HTERT RPE-1 (cell line): ENCODE results near the gene PDZD7.

Experiments used
- in situ Hi-C: fragments of 300-500 bp; cut with MboI; formaldehyde crosslinking; loops from 4 replicates; pipeline ENCODE4 v1.14.3; 2020; ENCODE audit warnings: low sequenced_read_pairs

PDZD7 gene

GRCh38 chr10:101005361-101005760 lies 25.6 kb downstream of the PDZD7 start:
- in situ Hi-C loops = no loop called here

GRCh38 chr10:101003639-101004206 lies 27.2 kb downstream of the PDZD7 start:
- in situ Hi-C loops = no loop called here

DNA sequence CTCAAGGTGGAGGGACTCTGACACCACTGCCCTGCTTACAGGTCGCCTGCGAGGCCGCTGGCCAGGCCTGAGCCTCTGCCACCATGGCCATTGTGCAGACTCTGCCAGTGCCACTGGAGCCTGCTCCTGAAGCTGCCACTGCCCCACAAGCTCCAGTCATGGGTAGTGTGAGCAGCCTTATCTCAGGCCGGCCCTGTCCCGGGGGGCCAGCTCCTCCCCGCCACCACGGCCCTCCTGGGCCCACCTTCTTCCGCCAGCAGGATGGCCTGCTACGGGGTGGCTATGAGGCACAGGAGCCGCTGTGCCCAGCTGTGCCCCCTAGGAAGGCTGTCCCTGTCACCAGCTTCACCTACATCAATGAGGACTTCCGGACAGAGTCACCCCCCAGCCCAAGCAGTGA lies 28.5 kb downstream of the PDZD7 start:
- in situ Hi-C loops = no loop called here

DNA sequence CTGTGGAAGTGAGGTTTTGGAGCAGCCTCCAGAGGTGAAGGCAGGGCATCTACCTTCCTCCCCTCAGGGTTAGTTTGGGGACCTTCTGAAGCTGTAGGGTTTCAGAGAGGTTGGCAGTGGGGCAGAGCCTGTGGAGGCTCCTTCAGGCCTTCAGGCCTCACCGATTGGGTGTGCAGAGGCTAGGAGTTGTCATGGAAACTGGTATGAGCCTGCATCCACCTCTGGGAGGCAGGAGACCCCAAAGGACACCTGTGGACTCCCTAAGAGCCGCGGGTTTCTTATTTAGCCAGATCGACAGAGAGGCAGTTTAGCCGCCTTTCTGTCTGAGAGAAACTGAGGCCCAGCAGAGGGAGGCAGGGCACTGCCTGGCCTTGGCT lies 29.3 kb downstream of the PDZD7 start:
- in situ Hi-C loops = no loop called here

DNA sequence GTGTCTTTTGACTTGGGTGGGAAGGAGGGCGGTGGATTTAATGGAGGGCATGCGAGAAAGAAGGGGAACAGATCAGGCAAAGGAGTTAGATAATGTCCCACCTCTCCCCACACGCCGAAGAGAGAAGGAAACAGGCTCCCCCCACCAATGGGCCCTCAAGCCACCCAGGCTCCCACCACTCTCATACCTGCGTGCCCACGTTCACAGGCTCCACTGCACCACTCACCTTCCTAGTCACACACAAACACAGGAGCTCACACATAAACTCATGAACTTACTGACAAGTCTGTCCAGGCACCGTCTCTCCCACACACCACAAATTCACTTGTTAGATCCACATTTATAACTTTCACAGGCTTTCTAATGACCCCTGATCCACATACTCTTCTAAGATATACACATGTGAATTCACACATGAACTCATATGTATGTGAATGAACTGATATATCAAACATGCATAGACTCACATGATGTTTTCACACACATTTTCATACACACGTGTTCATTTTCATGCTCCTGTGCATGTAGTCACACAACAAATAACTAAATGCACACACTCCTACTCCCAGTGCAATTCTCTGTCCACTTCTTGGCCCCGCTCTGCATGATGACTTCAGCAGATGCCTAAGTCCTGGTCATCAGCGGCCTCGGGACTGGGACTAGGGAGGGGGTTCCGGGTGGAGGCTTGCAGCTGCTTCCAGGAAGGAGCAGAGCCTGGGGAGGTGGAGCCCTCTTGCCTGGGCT lies 29.8 kb downstream of the PDZD7 start:
- in situ Hi-C loops = no loop called here

GRCh38 chr10:101000127-101000914 lies 30.6 kb downstream of the PDZD7 start:
- in situ Hi-C loops = no loop called here

DNA sequence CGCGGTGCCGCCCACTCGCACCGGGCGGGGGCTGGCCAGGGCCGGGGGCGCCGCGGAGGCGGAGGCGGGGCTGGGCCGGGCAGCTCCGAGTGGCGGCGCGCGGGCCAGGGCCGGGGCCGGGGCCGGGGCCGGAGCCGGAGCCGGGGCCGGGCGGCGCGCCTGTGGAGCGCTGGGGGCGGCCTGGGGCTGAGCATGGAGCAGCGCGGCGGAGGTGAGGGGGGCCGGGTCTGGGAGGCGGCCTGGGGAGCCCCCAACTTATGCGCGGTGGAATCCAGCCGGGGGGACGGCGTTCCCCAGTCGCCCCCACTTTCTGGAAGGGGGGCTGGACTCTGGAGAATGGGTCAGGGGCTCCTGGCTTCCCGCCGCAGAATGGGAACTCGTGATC lies 31.2 kb downstream of the PDZD7 start, which contains the start of gene LZTS2:
LZTS2 (plus strand) TSS at position 67 of the 385 bp plus-strand sequence. CDS start 2,731 bp downstream, outside the sequence.
- in situ Hi-C loops = no loop called here

DNA sequence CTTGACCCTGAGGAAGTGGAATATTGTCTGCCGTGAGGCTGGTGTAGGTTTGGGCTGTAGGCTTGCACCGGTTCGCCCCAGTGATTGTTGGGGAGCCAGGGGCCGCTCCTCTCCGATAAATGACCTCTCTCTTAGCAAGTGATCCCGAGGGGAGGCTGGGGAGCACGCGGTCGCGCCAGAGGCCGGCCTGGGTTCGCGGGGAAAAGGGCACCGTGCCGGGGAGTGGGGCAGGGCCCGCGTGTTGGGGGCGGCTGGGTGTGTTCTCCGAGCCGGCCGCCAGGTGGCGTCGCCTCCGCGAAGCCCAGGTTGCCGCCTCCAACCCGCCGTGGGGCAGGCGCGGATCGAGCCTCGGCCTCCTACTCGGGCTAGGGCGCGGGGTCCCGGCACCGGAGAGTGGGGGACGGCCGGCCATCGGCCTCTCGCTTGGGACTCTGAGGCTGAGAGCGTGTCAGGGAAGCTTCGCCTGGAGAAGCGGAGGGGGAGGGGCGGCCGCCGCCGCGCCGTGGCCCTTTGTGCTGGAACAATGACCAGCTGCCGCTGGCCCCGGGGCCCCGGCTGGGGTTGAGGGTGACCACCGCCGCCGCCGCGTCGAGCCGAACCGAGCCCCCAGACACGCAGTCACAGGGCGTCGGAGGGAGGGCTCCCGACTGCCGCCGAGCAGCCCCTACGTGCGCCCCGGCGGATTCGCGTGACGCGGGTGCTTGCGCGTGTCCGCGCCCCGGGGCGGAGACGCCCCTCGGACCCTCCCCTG lies 31.8 kb downstream of the PDZD7 start:
- in situ Hi-C loops = no loop called here

GRCh38 chr10:100998183-100998990 lies 32.5 kb downstream of the PDZD7 start:
- in situ Hi-C loops = no loop called here

DNA sequence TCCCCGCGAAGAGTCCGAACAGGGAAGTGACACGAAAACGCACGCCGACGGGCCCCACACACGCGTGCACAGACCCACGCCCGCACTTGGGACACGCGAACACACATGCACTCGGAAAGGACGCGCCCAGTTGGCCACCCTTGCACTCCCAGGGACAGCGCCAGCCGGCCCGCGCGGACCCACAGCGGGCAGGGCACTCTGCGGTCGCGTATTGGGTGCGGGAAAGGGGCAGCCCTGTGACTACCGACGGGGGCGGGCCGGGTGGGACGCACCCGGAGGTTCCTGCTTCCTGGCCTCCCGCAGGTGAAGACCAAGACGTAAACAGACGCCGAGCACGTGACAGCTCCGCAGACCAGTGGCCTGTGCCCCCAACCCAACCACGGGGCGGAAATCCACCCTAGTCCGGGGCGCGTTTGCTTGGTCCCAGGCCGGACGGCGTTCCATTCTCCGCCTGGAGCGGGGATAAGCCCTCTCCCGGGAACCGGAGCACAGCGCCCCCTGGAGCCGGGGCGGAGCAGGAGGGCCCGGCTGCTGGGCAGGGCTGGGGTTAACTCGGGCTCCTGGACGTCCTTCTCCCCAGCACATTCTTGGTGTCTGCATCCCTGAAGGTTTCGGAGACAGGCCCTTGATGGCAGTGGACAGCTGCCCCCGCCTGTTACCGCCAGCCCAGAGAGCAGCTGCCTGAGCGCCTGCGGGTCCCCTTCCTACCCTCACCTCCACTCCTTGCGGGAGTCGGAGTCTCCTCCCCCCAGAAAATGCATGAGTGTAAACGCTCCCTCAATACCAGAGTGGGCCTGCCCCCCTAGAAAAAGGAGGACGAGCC lies 33.4 kb downstream of the PDZD7 start:
- in situ Hi-C loops = no loop called here

GRCh38 chr10:100996678-100997359 lies 34.1 kb downstream of the PDZD7 start:
- in situ Hi-C loops = no loop called here

- in situ Hi-C loops = no loop called here
These were observed 35.7 kb downstream of the PDZD7 start for GRCh38 chr10:100995181-100995580.

DNA sequence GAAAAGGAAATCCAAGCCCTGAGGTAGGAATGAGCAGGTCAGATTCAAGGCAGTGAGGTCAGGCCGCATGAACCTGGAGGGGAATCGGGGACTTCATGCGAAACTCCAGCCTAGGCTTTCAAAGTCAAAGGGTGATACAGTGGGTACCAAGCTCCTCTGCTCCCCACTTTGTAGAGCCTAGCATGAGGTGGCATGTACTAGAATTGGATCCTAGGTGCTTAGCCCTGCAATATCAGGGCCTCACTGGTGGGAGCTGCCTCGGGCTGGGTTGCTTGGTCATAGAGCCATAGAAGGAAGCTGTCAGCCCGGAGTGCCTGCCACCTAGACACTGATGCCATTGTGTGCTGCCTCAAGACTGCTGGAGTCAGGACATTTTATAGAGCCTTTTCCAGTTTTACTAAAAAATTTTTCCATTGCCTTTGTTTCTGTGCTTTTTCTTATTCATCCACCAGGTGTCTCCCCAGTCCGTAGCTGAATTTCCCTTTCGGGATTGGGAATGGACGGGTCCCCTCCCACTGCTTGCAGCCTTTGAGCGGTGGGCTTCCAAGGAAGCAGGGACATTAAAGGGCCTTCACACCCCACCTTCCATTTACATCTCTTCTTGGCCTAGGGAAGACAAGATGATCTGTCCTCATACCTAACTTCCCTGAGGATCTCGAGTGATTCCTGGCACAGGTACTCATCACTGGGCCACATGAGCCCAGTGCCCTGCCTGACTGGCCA lies 36.8 kb downstream of the PDZD7 start:
- in situ Hi-C loops = no loop called here

GRCh38 chr10:100989088-100989487 lies 41.8 kb downstream of the PDZD7 start:
- in situ Hi-C loops = no loop called here

DNA sequence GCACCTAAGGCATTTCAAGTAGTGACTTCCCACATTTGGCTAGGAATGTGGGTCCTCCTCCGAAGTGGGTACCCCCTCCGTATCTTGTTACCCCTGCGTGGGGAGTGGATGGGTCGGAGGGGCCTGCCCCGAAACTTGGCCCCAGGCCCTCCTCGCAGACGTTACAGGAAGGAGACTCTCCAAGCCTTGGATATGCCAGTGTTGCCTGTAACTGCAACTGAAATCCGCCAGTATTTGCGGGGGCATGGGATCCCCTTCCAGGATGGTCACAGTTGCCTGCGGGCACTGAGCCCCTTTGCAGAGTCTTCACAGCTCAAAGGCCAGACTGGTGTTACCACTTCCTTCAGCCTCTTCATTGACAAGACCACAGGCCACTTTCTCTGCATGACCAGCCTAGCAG lies 42.8 kb downstream of the PDZD7 start:
- in situ Hi-C loops = no loop called here

GRCh38 chr10:100987685-100988049 lies 43.3 kb downstream of the PDZD7 start:
- in situ Hi-C loops = no loop called here

GRCh38 chr10:100986952-100987684 lies 43.8 kb downstream of the PDZD7 start, which contains the start of the genes MRPL43 and TWNK:
MRPL43 (minus strand) TSS chr10:100987497; CDS start chr10:100987443, 54 bp downstream.
TWNK (plus strand) TSS chr10:100987543; CDS start chr10:100988211, 668 bp downstream.
- in situ Hi-C loops = no loop called here

DNA sequence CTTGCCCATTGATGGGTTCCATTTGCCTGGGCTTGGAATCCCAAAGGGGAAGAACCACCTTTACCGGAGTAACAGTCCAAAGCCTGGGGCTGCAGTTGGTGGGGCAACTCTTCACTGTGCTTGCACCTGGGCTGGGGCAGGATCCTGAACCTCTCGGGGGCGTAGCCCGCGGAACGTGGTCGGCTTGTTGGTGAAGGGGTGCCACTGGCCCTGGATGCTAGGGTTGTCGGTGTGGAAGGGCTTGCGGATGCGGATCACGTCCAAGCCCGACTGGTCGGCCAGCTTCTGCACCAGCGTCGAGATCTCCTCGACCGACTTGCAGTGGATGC lies 44.3 kb downstream of the PDZD7 start:
- in situ Hi-C loops = no loop called here
